Raji (cell line): Measurements from ENCODE around the gene ZSCAN1.

Experiments
- POLR2A ChIP-seq: IDR thresholded peaks from 2 replicates; pipeline ENCODE4 v1.6.1; 2011; ENCODE audit warnings: low read depth, low read length, control low read depth; ENCODE audit not compliant: insufficient read depth

ZSCAN1 gene

GRCh38 chr19:58024661-58025060, 9.2 kb upstream of the ZSCAN1 start:
- no peak for TF ChIP-seq POLR2A

GRCh38 chr19:58034477-58034793, 610 bp downstream of the ZSCAN1 start:
- TF ChIP-seq POLR2A: no peak

- no peak for TF ChIP-seq POLR2A
Measured at GRCh38 chr19:58035863-58036262, 2.0 kb downstream of the ZSCAN1 start.

GRCh38 chr19:58037927-58038687, 4.3 kb downstream of the ZSCAN1 start:
- no peak for TF ChIP-seq POLR2A

- TF ChIP-seq POLR2A: no peak
Measured at GRCh38 chr19:58038688-58039204, 4.9 kb downstream of the ZSCAN1 start.

- no peak for TF ChIP-seq POLR2A
Measured at GRCh38 chr19:58040751-58041525, 7.1 kb downstream of the ZSCAN1 start.

- no peak for TF ChIP-seq POLR2A
Measured at GRCh38 chr19:58042495-58043340, 8.9 kb downstream of the ZSCAN1 start.

- TF ChIP-seq POLR2A: no peak
Measured at GRCh38 chr19:58044391-58044790, 10.6 kb downstream of the ZSCAN1 start.

- no peak for TF ChIP-seq POLR2A
Measured at GRCh38 chr19:58044886-58045285, 11.1 kb downstream of the ZSCAN1 start.

GRCh38 chr19:58045411-58046050, 11.7 kb downstream of the ZSCAN1 start:
- TF ChIP-seq POLR2A: no peak

GRCh38 chr19:58046856-58047255, 13.0 kb downstream of the ZSCAN1 start:
- TF ChIP-seq POLR2A: no peak

- TF ChIP-seq POLR2A: no peak
Measured at GRCh38 chr19:58047672-58048071, 13.8 kb downstream of the ZSCAN1 start.

GRCh38 chr19:58052256-58052655, 18.4 kb downstream of the ZSCAN1 start:
- no peak for TF ChIP-seq POLR2A

- TF ChIP-seq POLR2A: no peak
Measured at GRCh38 chr19:58053480-58054156, 19.8 kb downstream of the ZSCAN1 start.
